Activated naive CD8-positive, alpha-beta T cell (primary cell): ENCODE results near the gene RAD51B.

Experiments used
- H3K27ac Mint-ChIP-seq: one replicate; pipeline ENCODE4 v1.8.0; 2021; ENCODE audit warnings: mixed read lengths
- H3K27me3 Mint-ChIP-seq: one replicate; pipeline ENCODE4 v1.8.0; 2021; ENCODE audit warnings: mixed read lengths
- H3K36me3 Mint-ChIP-seq: one replicate; pipeline ENCODE4 v1.8.0; 2021; ENCODE audit warnings: mixed read lengths
- H3K4me1 Mint-ChIP-seq: one replicate; pipeline ENCODE4 v1.8.0; 2021; ENCODE audit warnings: low read depth, mixed read lengths
- H3K4me3 Mint-ChIP-seq: one replicate; pipeline ENCODE4 v1.8.0; 2021; ENCODE audit warnings: mild to moderate bottlenecking, mixed read lengths
- H3K9me3 Mint-ChIP-seq: one replicate; pipeline ENCODE4 v1.8.0; 2021; ENCODE audit warnings: low read depth, mixed read lengths

Gene RAD51B

GRCh38 chr14:68672609-68673285, 853.2 kb downstream of the RAD51B start:
- Mint-ChIP-seq H3K9me3 (no peaks in the 10 kb centered on the region), H3K27me3 (no peaks in the 10 kb centered on the region), H3K4me1 (peaks cover 7% of the 10 kb centered on the region), H3K4me3 (no peak overlapping the region), H3K27ac (no peak overlapping the region), H3K36me3 (peaks cover 2% of the 10 kb centered on the region)

- H3K36me3 Mint-ChIP-seq = peaks cover 2% of the 10 kb centered on the region
- no peaks in the 10 kb centered on the region for H3K27me3 Mint-ChIP-seq
- H3K9me3 Mint-ChIP-seq = no peaks in the 10 kb centered on the region
- H3K4me3 Mint-ChIP-seq = no peak overlapping the region
- no peak overlapping the region for H3K27ac Mint-ChIP-seq
- peaks cover 10% of the 10 kb centered on the region for H3K4me1 Mint-ChIP-seq
These were observed 853.9 kb downstream of the RAD51B start for GRCh38 chr14:68673464-68673863.

GRCh38 chr14:68674538-68675232, 855.1 kb downstream of the RAD51B start:
- Mint-ChIP-seq H3K4me3 (no peak overlapping the region), H3K36me3 (peaks cover 2% of the 10 kb centered on the region), H3K9me3 (no peaks in the 10 kb centered on the region), H3K27me3 (no peaks in the 10 kb centered on the region), H3K4me1 (peaks cover 13% of the 10 kb centered on the region), H3K27ac (peak overlapping the region; percentile 68)

- Mint-ChIP-seq H3K4me3 (no peak overlapping the region), H3K9me3 (no peaks in the 10 kb centered on the region), H3K27ac (no peak overlapping the region), H3K27me3 (no peaks in the 10 kb centered on the region), H3K36me3 (peaks cover 2% of the 10 kb centered on the region), H3K4me1 (peaks cover 13% of the 10 kb centered on the region)
These were observed 855.6 kb downstream of the RAD51B start for GRCh38 chr14:68675233-68675577.

DNA sequence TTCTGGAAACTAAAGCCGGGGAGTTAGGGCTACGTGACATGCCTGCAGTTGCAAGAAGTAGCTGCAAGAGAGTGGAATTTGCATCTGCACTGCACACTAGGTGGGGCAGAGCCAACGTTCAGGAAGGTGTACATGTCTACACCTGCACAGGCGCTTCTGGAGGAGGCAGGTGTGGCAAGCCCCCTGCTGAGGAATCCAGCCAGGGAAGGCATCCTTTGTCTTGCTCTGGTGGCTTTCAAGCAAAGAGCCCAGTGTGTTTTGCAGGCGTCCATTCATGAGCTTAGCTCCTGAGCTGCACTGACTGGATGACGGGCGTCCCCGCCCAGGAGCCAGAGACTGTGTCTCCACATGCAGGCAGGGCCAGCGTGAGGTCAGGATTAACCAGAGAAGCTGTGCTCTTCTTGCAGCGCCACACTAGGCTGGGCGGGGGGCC, 856.9 kb downstream of the RAD51B start:
- H3K4me1 Mint-ChIP-seq = peaks cover 23% of the 10 kb centered on the region
- H3K4me3 Mint-ChIP-seq = no peak overlapping the region
- peaks cover 2% of the 10 kb centered on the region for H3K36me3 Mint-ChIP-seq
- no peaks in the 10 kb centered on the region for H3K27me3 Mint-ChIP-seq
- H3K27ac Mint-ChIP-seq = no peak overlapping the region
- H3K9me3 Mint-ChIP-seq = no peaks in the 10 kb centered on the region

- Mint-ChIP-seq H3K27ac (no peak overlapping the region), H3K4me3 (no peak overlapping the region), H3K27me3 (no peaks in the 10 kb centered on the region), H3K4me1 (peaks cover 31% of the 10 kb centered on the region), H3K36me3 (peaks cover 2% of the 10 kb centered on the region), H3K9me3 (no peaks in the 10 kb centered on the region)
These were observed 857.9 kb downstream of the RAD51B start for GRCh38 chr14:68677476-68677875.

DNA sequence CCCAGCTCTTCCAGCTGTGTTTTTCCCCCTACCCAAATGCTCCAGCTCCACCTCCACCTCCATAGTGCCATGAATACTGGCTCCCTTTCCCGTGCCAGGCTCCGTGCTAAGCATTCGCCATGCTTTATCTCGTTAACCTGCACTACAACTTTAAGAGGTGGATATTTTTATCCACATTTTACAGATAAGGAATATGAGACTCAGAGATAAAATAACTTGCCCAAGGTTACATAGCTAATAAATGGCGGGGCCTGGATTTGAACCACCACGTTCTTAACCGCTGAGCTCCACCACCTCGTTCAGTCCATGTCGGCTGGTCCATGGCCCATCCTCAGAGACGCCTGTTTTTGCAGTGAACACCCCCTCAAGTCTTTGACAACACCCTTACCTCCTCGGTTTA, 858.3 kb downstream of the RAD51B start:
- Mint-ChIP-seq H3K27me3 (no peaks in the 10 kb centered on the region), H3K27ac (peak overlapping the region; percentile 41), H3K36me3 (peaks cover 2% of the 10 kb centered on the region), H3K4me3 (no peak overlapping the region), H3K9me3 (no peaks in the 10 kb centered on the region), H3K4me1 (peaks cover 34% of the 10 kb centered on the region)

DNA sequence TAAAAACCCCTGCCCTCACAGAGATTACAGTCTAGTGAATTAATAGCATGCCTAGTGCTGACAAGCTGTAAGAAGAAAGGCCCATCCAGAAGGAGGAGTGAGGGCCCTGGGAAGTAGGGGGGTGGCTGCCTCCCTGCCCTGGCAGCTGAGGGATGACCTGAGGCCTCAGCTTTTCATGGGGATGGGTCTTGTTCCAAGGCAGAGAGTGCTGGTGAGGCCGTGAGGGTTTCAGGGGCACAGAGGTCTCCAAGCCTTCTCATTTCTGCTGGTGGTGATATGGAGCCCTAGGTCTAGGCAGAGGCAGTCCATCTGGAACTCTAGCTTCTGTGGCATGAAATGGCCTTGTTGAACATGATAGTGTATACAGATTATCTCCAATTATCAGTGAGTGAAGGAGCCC, 858.9 kb downstream of the RAD51B start:
- Mint-ChIP-seq H3K4me3 (no peak overlapping the region), H3K27me3 (no peaks in the 10 kb centered on the region), H3K4me1 (peaks cover 39% of the 10 kb centered on the region), H3K36me3 (peaks cover 2% of the 10 kb centered on the region), H3K9me3 (no peaks in the 10 kb centered on the region), H3K27ac (peak overlapping the region; percentile 41)

DNA sequence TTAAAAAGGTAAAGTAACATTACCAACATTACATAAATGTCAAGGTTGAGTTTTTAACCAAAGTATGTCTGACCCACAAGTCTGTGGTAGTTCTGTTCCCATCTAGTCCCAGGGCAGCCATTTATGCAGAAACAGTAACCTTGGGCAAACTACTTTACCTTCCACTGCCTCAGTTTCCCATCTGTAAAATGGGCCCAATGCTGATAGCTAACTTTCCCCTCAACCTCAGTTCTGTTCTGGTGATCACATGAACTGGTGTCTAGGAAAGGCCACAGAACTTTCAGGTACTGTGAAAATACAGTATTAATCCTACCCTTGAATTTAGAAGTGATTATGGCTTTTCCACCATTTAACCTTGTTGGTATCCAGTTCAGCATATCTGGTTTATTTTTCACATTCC, 859.7 kb downstream of the RAD51B start:
- H3K27me3 Mint-ChIP-seq = no peaks in the 10 kb centered on the region
- peaks cover 48% of the 10 kb centered on the region for H3K4me1 Mint-ChIP-seq
- no peak overlapping the region for H3K4me3 Mint-ChIP-seq
- H3K9me3 Mint-ChIP-seq = no peaks in the 10 kb centered on the region
- no peak overlapping the region for H3K27ac Mint-ChIP-seq
- peaks cover 2% of the 10 kb centered on the region for H3K36me3 Mint-ChIP-seq

DNA sequence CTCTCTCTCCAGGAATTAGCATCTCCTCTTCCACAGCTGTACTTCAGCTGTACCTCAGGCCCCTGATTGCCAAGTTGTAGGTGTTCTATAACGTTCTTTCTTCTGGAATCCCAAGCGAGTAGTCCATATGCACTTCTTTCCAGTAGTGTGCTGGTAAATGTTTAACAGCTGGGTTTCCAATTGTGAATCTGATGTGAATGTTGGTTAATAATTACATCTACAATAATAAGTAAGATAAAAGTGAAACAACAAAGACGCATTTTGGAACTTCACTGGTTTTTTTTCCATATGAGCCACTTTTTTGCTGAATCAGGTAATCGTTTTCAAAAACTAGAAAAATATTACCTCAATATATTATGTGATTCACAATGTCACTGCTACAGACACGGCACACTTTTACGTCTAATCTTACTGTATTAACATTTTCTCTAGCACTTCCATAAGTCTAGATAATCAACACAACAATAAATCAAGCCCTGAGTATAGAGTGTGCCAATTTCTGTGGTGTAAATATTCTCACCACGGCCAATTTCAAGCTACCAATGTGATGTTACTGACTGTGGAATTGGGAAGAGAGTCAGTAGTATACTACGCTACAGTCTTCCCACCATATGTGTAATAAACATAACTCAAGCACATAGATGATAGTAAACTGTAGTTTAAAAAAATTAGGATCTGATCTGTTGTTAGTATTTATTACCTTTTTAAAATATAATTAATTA, 860.3 kb downstream of the RAD51B start:
- Mint-ChIP-seq H3K36me3 (peaks cover under 1% of the 10 kb centered on the region), H3K4me1 (peaks cover 52% of the 10 kb centered on the region), H3K9me3 (no peaks in the 10 kb centered on the region), H3K27me3 (no peaks in the 10 kb centered on the region), H3K4me3 (no peak overlapping the region), H3K27ac (no peak overlapping the region)

- Mint-ChIP-seq H3K4me3 (no peak overlapping the region), H3K4me1 (peaks cover 55% of the 10 kb centered on the region), H3K27me3 (no peaks in the 10 kb centered on the region), H3K27ac (no peak overlapping the region), H3K9me3 (no peaks in the 10 kb centered on the region), H3K36me3 (no peaks in the 10 kb centered on the region)
These were observed 861.0 kb downstream of the RAD51B start for GRCh38 chr14:68680541-68681051.

- Mint-ChIP-seq H3K4me1 (peaks cover 62% of the 10 kb centered on the region), H3K4me3 (no peak overlapping the region), H3K27ac (peak overlapping the region; percentile 78), H3K36me3 (no peaks in the 10 kb centered on the region), H3K27me3 (no peaks in the 10 kb centered on the region), H3K9me3 (no peaks in the 10 kb centered on the region)
These were observed 861.9 kb downstream of the RAD51B start for GRCh38 chr14:68681256-68682011.

- Mint-ChIP-seq H3K4me1 (peaks cover 69% of the 10 kb centered on the region), H3K4me3 (peak overlapping the region; percentile 74), H3K27me3 (no peaks in the 10 kb centered on the region), H3K36me3 (no peaks in the 10 kb centered on the region), H3K9me3 (no peaks in the 10 kb centered on the region), H3K27ac (peak overlapping the region; percentile 91)
These were observed 862.9 kb downstream of the RAD51B start for GRCh38 chr14:68682166-68683103.

DNA sequence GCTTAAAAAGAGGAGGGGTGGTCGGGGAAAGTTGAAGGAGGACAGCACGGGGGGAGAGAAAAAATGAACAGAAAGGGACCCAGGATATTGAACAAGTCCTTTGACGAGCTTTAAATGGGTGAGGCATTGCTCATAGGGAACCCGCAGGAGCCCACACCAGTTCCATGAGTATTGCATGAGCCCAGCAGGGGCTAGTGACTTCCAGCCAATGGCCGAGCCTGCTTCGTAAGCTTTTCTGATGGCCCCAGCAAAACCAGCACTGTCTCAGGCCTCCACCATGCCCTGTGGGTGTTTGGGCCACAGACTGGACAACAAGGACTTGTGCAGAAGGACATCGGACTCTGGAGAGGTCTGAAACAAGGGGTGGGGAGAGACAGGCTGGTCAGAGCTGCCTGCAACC, 863.7 kb downstream of the RAD51B start:
- Mint-ChIP-seq H3K9me3 (no peaks in the 10 kb centered on the region), H3K4me1 (peaks cover 69% of the 10 kb centered on the region), H3K4me3 (peak overlapping the region; percentile 74), H3K27ac (peak overlapping the region; percentile 91), H3K27me3 (no peaks in the 10 kb centered on the region), H3K36me3 (no peaks in the 10 kb centered on the region)
